Upper lobe of left lung (tissue), 4 donors: ENCODE results near the gene KIF21A.

Experiments used
- POLR2A ChIP-seq, 4 donors: fragments of 450-650 bp; IDR thresholded peaks; one replicate each; pipeline ENCODE4 v1.5.1; 2016 to 2017; ENCODE audit warnings: antibody characterized with exemption in 4 of 4, mild to moderate bottlenecking in 2 of 4
- TF ChIP-seq, protein P1 (sequence below), 6 experiments: fragments of 450-650 bp in 4 of 6; fragments of 200-600 bp in 2 of 6; sonication (generic) in 2 of 6; IDR thresholded peaks; one replicate each; pipeline ENCODE4 v1.5.1; 2016 to 2019; ENCODE audit warnings: antibody characterized with exemption in 6 of 6

- TF ChIP-seq, protein P1, sequence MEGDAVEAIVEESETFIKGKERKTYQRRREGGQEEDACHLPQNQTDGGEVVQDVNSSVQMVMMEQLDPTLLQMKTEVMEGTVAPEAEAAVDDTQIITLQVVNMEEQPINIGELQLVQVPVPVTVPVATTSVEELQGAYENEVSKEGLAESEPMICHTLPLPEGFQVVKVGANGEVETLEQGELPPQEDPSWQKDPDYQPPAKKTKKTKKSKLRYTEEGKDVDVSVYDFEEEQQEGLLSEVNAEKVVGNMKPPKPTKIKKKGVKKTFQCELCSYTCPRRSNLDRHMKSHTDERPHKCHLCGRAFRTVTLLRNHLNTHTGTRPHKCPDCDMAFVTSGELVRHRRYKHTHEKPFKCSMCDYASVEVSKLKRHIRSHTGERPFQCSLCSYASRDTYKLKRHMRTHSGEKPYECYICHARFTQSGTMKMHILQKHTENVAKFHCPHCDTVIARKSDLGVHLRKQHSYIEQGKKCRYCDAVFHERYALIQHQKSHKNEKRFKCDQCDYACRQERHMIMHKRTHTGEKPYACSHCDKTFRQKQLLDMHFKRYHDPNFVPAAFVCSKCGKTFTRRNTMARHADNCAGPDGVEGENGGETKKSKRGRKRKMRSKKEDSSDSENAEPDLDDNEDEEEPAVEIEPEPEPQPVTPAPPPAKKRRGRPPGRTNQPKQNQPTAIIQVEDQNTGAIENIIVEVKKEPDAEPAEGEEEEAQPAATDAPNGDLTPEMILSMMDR (IDR thresholded peaks at IDR 0.05), result no peak
- TF ChIP-seq POLR2A (IDR thresholded peaks at IDR 0.05), result no peak
Measured at GRCh38 chr12:39368096-39368495, 74.8 kb downstream of the KIF21A start.
